NCI-H2196 treated with DMSO at 0.1 percent for 48 hours (cell line): ENCODE measurements around the gene GOSR1.
"Not testable (repeated sequence)": the region's sequence is repeated elsewhere in the genome, so short reads cannot be mapped to it uniquely, and the experiment has no call there.

Experiments used
- DNase-seq: peaks from one replicate; lab custom pipeline; 2025; ENCODE audit not compliant: unreplicated experiment; lab: John Stamatoyannopoulos, UW

GOSR1 gene

DNA sequence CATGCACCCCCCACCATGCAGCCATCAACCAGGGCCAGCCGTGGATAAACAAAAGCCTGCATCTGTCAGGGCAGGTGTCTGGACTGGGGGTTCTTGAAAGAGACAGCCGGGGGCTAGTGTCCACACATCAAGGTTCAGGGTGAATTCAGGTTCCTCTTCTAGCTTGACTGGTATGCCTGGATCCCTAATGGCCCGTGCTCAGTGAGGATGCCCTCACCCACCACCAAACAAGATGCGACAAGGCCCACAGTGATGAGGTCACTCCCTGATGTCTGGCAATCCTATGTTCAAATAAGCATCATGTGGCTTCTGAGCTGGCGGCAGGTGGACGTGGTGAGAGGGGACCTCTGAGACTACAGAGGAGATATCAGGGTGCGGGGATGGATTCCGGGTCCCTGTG lies 64.6 kb downstream of the GOSR1 start:
- no peak for DNase-seq

DNA sequence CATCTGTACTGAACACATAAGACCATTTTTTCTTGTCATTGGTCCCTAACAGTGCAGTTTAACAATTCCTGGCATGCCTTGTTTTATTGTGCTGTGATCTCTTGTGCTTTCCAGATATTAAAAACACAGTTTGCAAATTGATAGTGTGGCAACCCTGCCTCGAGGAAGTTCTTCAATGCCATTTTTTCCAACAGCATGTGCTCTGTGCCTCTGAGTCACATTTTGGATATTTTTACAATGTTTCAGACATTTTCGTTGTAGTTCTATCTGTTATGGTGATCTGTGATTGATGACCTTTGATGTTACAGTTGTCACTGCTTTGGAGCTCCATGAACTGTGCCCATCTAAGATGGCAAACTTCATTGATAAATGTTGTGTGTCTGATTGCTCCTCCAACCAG lies 66.2 kb downstream of the GOSR1 start:
- DNase-seq, result no peak

DNA sequence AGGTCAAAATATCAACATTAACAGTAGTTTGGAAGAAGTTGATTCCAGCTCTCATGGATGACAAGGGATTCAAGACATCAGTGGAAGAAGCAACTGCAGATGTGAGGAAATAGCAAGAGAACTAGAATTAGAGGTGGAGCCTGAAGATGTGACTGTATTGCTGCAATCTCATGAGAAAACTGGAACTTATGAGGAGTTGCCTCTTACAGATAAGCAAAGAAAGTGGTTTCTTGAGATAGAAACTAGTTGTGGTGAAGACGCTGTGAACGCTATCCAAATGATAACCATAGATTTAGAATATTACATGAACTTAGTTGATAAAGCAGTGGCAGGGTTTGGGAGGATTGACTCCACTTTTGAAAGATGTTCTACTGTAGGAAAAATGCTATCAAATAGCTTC lies 67.8 kb downstream of the GOSR1 start:
- DNase-seq, result no peak

DNA sequence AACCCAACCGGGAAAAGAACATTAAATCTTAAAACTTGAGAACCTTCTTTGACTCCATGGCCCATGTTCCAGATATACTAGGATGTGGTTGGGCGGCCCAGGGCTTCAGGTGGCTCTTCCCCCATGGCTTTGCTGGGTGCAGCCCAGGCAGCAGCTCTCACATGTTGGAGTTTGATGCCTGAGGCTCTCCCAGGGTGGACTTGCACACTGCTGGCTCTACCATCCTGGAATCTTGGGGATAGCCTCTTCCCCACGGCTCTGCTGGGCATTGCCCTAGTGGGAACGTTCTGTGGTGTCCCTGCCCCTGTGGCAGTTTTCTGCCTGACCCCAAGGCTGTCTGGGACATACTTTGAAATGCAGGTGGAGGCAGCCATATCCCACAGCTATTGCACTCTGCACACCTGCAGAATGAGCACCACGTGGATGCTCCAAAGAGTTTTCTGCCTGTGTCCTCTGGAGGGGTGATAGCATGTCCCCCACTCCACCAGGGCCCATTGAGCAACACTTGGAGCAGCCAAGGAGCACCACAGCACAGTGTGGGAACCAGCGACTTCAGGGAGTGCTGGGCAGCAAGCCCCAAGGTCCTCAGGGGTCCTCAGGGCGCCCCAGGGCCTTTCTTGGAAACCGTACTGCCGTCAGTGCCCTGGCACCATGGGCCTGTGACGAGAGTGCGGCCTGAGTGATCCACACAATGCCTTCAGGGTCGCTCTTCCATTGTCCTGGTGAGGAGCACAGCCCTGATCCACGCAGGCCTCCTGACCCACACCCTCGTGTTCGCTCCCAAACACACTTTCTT lies 70.8 kb downstream of the GOSR1 start:
- no peak for DNase-seq

DNA sequence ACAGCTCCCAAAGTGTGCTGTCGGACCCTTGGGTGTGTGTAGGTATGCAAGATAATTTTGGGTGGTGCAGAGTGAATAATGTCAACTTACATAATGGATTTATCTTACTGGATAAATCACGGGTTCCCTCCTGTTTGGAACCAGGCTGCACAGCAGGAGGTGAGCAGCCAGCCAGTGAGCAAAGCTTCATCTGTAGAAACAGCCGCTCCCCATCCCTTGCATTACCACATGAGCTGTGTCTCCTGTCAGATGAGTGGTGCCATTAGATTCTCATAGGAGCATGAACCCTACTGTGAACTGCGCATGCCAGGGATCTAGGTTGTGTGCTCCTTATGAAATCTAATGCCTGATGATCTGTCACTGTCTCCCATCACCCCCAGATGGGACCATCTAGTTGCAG lies 72.0 kb downstream of the GOSR1 start:
- DNase-seq, result not testable (repeated sequence)

DNA sequence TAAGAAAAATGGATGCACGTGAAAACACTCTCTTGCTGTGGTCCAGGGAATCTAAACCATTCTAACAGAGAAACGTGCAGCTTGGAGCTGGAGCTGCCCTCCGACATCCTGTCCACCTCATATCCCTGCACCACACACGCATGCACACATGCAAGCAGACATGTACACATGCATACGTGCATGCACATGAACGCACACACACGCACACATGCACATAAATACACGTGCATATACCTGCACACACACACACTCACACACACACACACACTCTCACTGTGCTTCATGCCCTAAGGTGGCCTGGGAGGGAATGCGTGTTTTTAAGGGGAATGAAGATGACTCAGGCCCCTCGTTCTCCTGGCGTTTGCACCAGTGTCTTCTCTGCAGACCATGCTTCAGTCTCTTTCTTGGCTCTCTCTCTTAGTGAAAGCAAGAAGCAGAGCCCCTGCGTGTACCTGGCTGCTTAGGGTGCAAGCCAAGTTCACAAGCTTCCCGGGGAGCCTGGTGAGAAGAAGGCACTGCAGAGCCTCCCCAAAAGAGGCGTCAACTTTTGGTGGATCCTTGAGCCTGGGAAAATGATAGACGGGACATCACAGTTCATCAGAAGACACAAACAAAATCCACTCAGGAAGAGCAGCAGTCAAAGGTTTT lies 72.8 kb downstream of the GOSR1 start:
- DNase-seq, result no peak

DNA sequence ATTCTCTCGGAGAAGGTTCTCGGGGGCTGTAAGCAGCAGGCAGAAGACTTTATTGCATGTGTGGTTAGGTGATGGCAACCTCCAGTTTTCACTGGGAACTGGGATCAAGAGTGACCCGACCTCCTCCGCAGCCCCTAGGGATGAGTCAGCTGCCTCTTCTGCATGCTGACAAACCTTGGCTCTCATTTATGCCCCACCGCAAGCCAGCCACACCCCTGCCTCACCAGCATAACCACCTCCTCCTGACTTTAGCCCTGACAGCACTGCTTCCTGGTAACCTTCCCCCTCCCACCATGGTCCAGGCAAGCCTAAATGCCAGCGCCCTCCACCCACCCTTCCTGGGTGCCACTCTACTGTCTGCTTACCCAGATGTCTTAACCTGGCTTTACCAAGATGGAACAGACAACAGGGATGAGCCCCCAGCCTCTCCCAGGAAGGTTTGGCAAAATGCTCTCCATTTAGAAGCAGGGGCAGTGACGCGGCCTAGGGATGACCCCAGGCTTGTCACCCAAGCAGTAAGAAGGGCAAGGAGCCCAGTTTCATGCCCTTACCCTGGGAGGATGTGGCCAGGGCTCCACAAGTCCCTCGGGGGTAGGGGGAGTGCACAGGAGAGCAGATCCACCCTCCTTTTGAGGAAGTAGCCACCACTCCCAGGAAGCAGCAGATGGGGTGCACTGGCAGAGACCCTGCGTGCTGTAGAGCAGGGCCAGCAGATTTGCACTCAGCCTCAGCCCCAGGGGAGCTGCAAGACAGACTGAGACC lies 73.5 kb downstream of the GOSR1 start:
- DNase-seq, result no peak

DNA sequence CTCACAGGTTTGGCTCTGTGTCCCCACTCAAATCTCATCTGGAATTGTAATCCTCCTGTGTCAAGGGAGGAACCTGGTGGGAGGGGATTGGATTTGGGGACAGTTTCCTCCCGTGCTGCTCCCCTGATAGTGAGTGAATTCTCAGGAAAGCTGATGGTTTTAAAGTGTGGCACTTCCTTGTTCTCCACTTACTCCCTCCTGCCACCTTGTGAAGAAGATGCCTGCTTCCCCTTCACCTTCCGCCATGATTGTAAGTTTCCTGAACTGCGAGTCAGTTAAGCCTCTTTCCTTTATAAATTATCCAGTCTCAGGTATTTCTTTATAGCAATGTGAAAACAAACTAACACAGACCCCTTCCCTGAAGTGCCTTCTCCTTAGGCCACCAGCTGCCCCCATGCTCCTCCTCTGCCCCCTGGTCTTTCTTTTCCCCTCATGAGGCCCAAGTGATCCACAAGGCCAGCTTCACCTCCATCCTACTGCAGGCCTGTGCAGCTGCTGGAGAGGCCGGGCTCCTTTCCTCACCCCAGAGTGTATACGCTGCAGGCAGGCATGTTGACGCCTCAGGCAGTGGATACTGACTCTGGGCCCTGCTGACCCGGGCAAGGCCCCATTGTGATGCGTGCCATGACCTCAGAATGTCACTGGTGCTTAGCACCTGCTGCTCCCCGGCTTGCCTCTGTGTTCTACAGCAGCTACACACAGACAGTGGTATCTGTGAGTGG lies 74.2 kb downstream of the GOSR1 start:
- not testable (repeated sequence) for DNase-seq

DNA sequence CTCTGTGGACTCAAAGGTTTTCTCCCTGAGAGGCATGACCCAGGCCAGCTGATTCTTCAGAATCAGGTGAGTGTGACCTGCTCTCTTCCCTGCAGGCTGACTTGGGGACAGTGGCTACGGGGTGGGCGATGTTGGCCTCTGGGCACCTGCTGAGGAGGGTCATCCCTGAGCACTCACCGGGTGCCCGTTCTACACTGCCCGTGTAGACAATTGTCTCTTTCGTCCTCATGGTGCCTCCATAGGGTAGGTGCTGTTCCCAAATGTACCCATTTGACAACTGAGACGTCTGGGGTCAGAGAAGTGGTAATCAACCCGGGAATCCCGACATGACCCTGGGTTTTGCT lies 74.8 kb downstream of the GOSR1 start:
- no peak for DNase-seq

DNA sequence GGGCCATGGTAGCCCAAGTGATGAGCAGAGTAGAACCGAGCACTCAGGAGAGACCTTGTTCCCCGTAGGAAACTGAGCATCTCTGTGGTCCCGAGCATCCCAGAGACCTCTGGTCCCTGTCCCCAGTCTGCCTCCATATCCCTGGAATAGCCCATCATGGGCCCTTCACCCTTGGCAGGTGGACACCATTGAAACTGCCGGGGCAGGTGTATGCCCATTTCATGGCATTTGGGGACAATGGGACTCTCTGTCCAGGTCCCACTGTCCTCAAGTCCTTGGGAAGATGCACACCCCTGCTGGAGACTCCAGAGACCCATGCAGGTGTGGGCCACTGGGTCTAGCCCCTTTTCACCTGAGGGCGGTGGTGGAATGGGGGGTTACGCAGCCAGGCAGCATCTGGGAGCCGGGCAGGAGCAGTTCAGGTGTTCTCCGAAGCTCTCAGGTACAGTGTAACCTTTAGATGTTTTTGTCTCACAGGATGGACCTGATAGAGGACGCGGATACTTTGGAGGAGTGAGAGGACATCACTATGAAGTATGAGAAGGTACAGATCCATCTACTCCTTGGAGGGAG lies 75.9 kb downstream of the GOSR1 start:
- no peak for DNase-seq

DNA sequence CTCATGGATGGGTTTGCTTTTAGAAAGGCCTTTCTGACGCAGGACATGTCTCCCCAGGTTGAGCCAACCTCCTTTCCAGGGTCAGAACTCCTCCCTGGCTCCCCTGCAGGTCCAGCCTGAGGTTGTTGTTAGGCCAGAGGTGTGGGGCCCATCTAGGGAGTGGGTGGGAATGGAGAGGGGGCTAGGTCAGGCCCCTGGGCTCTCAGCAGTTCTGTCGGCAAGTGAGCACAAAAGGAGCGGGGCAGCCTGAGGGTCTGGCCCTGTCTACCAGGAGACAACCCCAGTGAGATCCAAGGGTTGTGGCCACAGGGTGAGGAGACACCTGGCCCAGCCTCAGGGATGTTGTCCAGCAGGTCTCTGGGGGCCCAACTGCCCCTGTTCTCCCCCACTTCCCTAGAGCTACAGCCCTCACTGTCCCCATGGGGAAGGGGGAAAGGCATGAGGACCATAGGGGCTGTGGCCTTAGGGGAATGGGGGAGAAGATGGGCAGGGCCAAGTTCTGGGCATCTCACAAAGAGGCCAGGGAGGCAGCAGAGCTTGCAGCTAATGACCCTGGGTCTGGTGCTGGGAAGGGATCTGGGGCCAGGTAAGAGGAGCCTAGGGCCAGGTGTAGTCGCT lies 76.7 kb downstream of the GOSR1 start:
- not testable (repeated sequence) for DNase-seq

DNA sequence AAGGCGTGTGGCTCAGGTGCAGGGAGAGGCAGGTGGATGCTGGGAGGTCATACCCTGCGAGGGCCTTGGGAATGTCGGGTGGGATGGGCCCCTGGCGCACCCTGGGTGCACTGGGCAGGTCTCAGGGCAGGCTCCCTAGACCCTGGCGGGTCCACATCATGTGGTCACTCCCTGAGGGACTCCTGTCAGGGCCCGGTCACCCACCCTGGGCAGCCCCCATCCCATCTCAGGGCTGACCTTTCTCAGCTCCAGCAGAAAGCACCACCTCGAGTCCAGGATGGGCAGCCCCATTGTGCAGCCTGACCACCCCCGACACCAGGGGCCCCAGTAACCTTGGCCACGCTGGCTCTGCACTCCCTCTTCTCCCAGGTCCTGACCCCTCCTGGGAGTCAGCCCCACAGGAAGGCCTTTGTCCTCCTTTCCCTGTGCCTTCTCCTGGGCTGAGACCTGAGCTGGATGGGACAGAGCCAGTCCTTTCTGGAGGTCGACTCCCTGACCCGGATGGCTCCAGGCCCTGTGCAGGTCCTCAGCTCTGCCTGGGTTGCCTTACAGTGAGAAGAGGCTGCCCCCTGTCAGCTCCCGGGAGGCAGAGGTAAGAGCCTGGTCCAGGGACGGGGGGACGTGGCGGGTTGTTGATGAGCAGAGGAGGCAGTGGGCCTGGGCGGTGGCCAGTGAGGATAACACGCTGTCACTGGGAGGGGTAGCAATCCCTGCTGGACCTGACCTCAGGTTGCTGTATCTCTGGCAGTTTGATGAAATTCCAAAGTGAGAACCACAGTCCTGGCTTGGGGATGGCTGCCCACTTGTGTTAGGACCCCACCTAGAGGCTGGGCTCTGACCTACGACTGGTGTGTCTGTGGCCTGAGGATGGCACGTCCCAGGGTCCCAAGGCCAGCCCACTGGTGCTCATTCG lies 77.9 kb downstream of the GOSR1 start:
- no peak for DNase-seq

DNA sequence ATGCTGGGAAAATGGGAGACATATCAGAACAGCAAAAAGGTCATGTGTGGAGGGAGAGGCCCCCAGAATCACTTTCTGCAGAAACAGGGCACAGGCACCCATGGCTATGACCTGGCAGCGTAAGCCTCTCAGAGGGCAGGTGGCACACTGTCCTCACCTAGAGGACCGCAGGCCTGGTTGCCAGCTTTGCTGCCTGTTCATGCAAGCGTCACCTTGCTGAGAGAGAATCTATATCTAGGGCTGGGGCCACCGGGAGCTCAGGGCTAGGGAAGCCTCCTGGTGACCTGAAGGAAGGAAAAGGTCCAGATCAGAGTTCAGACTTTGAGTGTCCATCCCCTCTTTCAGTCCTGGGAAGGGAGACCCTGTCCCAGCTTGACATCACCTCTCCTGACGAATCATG lies 78.7 kb downstream of the GOSR1 start:
- no peak for DNase-seq

DNA sequence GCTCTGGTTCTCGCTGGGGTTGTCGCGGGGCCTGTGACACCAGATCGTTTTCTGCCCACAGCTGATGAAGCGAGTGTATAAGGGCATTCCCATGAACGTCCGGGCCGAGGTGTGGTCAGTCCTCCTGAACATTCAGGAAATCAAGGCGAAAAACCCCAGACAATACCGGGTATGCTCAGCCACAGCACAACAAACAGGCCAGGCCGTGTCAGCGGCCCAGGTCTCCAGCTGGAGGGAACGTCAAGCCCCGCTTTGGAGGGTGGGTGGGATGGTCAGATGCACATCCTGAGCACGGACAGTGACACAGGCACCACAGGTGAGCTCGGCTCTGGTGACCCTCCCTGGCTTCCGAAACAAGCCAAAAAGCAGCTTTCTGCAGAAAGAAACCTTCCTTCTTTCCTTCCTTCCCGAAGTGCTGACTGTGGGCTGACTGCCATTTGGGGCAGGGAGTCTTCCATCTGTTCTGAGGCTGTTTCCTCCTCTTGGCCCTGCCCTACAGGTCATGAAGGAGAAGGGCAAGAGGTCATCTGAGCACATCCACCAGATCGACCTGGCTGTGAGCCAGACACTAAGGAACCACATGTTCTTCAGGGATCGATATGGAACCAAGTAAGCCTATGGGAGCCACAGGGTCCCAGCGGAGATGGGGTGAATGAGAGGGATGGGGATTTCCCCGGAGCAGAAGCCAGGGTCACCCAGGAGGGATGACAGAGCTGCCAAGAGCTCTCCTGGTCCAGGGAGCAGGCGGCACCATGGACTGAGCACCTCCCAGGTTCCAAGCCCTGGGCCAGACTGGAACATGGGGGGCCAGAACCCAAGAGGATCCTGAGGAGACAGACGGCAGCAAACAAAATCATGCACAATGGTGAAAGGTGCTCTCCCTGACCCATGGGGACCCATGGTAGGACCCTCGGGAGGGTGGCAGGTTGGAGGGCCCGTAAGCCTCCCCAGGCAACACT lies 79.4 kb downstream of the GOSR1 start:
- no peak for DNase-seq

DNA sequence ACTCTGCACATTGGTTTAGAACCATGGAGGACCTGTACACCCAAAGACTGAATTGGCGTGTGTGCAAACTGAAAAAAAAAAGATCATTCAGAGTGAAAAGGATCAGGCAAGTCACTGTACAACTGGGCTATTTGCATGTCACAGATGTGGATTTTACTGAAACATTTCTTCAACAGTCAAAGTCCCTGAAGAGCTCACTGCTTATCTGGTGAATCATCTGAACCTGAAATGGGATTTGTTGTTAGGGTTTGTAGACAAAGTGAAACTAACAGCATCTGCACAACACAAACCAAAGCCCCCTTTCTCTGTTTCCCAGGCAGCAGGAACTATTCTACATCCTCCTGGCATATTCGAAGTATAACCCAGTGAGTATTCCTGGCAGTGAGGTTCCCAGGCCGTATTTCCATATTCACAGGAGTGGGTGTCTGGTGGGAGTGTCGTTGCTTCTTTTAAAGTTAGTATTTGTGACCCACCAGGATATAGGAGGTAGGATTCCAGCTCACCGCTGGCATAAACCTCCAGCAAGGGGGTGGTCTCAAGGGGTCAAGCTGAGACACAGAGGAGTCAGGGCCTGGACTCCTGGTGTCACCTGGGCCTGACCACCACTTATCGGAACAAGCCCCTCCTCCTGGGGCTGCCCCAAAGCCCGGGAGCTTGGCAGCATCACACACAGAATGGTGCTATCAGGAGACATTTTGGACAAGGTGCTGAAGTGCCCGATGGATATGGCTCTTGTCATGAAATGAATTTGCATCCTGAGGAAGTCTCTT lies 80.9 kb downstream of the GOSR1 start:
- DNase-seq, result no peak

DNA sequence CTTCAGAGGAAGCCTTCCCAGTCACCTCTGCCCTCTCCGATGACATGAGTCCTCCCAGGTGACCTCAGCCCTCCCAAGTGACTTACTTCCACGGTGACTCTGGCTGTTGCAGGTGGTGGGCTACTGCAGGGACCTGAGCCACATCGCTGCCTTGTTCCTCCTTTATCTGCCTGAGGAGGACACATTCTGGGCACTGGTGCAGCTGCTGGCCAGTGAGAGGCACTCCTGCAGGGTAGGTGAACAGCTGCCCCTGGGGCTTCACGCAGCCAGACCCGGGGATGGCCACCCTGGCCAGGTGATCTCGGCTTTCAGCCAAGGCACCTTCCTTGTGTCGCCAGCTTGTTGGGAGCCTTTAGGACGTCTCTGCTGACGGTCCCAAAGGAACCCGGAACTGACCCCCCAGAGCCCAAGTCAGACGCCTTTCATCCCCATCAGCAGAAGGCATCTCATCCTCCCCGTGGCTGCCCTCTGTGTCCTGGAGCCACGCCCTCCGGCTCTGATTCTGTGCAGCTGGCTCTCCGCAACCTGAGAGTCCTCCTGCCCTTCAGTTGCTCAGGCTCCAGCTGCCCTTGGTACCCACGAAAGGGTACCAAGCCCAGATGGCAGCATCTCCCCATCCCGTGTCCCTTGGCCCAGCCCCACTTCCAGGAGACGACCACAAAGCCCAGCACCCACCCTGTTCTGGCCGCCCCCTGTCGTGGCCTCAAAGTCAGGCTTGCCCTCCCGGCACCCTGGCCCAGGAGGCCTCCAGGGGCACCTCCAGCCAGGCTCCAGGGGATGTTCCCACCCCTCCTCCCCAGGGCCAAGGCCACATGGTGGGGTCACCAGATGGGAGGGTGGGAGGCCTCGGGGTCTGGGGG lies 81.7 kb downstream of the GOSR1 start:
- DNase-seq, result no peak

DNA sequence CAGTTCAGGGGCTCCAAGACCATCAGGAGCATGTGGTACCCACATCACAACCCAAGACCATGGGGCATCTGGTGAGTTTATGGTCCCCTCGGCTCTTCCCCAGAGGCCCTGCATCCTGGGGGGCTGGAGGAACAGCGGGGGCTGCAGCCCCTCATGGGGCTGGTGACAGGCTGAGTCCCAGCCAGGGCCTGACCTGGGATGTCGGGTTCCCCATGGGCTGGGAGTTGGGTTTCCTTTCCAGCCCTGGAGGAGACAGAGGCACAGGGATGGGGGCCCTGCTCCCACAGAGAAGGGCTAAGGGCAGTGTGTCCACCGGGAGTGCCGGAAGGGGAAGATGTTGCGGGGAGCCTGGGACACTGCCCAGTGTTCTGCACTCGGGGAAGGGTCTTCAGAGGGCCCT lies 82.4 kb downstream of the GOSR1 start:
- no peak for DNase-seq
